HCT116 (cell line): ENCODE measurements around the gene CHI3L2.

ENCODE experiments used
- EGR1 ChIP-seq: IDR thresholded peaks from 2 replicates; pipeline ENCODE4 v1.6.1; 2012; ENCODE audit warnings: low read depth
- RAD21 ChIP-seq: IDR thresholded peaks from 2 replicates; pipeline ENCODE4 v1.6.1; 2012; ENCODE audit warnings: low read depth, mild to moderate bottlenecking

DNA sequence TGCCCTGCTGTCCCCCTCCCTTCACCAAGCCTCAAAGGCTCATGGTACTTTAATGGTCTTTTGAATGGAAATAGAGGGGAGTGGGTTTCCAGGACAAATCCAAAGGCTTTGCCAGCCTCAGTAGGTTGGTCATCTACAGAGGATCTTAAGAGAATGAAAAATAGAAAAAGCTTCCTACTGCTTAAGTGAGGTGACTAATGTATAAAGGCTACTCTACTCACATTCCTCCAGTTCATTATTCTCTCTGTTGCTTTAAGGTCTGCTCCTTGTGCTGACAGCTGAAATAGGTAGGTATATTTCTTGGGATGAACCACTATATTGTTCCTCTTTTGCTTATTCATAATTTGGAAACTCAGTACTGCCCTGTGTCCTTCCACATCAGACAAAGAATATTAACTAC is 52.8 kb downstream of the CHI3L2 start:
- no peak for TF ChIP-seq RAD21
- TF ChIP-seq EGR1 = no peak
